GM12874 (cell line): Measurements from ENCODE around the gene GABPB1.
A peak's percentile ranks its signal among the peaks of the same experiment; 100 is the strongest.

Experiments
- TF ChIP-seq, protein P1 (sequence below): IDR thresholded peaks from 2 replicates; pipeline ENCODE4 v1.5.1; 2011; ENCODE audit warnings: low read depth, mild to moderate bottlenecking, control low read depth, low read length, moderate library complexity; ENCODE audit not compliant: insufficient read depth

GABPB1 gene

DNA sequence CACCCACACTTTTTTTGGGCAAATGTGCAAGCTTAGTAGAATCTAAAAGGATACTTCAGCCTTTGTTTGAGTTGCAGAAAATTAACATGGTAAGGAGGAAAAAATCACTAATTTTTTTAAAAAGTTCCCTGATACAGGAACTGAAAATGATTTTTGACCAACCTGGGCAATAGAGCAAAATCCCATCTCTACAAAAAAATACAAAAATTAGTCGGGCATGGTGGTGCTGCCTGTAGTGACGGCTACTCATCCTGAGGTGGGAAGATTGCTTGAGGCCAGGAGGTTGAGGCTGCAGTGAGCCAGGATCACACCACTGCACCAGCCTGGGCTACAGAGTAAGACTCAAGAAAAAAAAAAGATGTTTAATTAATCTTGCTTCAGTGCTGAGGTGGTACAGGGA is 10.6 kb upstream of the GABPB1 start:
- TF ChIP-seq, protein P1, sequence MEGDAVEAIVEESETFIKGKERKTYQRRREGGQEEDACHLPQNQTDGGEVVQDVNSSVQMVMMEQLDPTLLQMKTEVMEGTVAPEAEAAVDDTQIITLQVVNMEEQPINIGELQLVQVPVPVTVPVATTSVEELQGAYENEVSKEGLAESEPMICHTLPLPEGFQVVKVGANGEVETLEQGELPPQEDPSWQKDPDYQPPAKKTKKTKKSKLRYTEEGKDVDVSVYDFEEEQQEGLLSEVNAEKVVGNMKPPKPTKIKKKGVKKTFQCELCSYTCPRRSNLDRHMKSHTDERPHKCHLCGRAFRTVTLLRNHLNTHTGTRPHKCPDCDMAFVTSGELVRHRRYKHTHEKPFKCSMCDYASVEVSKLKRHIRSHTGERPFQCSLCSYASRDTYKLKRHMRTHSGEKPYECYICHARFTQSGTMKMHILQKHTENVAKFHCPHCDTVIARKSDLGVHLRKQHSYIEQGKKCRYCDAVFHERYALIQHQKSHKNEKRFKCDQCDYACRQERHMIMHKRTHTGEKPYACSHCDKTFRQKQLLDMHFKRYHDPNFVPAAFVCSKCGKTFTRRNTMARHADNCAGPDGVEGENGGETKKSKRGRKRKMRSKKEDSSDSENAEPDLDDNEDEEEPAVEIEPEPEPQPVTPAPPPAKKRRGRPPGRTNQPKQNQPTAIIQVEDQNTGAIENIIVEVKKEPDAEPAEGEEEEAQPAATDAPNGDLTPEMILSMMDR, result no peak

DNA sequence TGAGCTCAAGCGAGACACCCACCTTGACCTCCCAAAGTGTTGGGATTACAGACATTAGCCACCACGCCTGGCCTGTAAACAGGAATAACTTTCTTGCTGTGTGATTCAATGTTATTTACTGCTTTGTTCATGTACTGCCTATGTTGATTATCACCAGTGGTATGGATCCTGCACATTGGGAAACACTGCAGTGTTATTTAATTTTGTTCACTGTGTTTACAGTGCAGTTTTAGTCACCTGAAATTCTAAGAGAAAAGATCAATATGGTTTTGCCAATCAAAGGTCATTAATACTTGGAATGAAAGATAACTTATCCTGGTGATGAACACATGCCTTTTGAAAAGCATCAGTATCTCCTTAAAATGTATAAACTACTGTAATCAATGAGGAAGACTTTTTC is 8.6 kb upstream of the GABPB1 start:
- TF ChIP-seq, protein P1, result no peak

DNA sequence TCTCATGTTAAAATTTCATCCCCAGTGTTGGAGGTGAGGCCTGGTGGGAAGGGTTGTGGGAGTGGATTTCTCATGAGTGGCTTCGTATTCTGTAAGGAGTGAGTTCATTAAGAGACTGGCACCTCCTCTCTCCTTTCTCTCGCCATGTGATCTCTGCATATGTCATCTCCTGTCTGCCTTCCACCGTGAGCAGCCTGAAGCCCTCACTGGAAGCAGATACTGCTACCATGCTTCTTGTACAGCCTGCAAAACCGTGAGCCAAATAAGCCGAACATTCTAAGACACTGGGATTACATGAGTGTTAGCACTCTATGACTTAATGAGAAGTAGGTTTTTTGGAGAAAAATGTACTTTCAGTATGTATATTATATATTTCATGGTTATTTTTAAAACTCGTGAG is 6.8 kb upstream of the GABPB1 start:
- TF ChIP-seq, protein P1, result no peak

DNA sequence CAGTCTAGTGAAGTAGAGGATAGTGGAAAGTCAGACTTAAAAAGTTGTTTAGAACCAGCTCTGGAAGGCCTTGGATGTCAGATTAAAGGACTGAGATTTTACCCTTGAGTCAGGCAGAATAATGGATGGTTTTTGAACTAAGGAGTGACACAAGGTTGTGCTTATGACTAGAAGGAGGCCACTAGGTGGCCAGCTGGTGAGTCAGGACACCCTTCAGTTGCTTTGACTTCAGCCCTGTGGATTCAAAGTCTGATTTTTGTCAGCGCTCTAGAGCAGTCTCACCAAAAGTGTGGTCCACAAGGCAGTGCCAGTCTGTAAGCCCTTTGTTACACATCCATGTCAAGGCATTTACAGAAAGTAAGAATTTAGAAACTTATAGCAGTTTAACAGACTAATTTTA is 3.8 kb upstream of the GABPB1 start:
- TF ChIP-seq, protein P1, result peak; percentile 50

DNA sequence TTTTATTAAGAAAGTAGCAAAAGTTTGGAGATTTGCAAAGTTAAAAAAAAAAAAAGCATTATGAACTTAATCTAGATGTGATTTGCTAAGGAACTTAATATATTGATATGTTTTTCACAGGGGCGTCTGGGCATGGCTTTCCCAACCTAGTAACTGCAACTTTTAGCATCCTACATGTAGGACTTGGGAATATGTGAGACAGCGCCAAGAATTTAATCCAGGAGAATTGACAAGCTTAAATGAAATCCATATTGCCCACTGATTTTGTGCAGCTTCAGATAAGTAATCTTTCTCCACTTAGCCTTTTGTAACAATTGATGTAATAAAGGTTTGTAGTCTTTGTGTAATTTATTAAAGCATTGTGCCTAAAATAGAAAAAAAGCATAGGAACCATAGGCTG is 982 bp upstream of the GABPB1 start:
- TF ChIP-seq, protein P1, result no peak

DNA sequence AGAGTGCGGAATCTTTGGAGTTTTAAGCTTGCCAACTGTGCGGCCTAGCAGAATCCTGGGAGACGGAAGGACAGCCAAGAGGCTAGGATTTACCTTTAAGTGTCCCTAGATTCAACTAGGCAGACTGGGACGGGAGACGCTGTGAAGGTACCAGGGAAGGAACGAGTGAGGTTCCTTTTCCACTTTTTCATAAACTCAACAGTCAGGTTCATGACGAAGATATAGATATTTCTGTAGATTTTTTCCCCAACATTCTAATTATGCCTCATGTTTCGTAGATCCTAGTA is 564 bp upstream of the GABPB1 start:
- TF ChIP-seq, protein P1, result no peak

DNA sequence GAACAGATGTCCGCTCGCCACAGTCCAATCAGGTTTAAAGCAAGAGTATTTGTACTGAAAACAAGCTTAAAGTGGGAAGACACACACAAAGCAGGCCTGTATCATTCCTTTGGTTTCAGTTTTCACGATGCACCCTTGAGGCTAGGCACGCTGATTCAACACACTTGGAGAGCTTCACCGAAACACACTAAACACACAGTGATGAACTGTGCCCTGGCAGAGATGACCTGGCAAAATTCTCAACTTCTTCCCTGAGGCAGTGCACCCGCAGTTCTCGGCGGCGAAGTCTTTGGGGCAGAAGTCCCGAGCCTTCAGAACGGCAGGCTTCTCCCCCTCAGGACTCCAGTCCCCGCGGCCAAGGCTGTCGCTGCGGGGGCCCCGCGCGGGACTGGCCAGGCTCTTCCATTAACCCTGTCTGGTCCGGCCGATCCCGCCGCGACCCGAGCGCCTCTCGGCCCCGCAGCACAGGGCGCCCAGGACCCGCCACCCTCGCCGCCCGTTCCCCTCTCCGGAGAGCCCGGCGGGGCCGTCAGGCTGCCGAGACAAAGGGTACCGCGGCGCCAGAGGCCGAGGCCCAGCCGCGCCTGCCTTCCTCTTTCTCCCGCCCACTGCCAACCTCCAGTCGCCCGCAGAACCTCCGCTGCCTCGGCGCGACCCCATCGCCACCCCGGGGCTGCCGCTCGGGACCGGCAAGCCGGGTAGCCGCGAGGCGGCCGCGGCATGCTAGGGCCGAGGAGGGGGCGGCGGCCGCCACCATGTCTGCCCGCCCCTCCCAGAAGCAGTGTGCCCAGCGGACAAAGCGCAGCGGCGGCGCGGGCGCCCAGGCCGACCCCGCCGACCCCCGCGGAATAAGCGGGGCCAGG is 792 bp downstream of the GABPB1 start:
- TF ChIP-seq, protein P1, result no peak
